GM23338 (cell line): ENCODE results near the gene SMAP2. TPM values are rescaled to one million over a fixed set of nuclear protein-coding genes. Genes with fewer than 3 reads are reported as not detected.

Source experiments
- ATAC-seq: fragments of 200-7000 bp; cut with Tn5 transposase; 3 replicates; pipeline ENCODE4 v1.9.1; 2020
- DNase-seq: peaks from one replicate; pipeline ENCODE4 v3.0.0-alpha.2; 2015; ENCODE audit warnings: low spot score
- H2AFZ ChIP-seq: fragments of 200-600 bp; sonication (generic); 2 replicates; pipeline ENCODE4 v1.8.0; 2016; ENCODE audit warnings: antibody characterized with exemption, mild to moderate bottlenecking, moderate library complexity
- H3F3A ChIP-seq: fragments of 200-600 bp; sonication (generic); replicated peaks from 2 replicates; pipeline ENCODE4 v1.8.0; 2017; ENCODE audit warnings: antibody characterized with exemption, mixed run types, low read depth
- H3K27ac ChIP-seq: fragments of 200-600 bp; sonication (generic); 2 replicates; pipeline ENCODE4 v1.6.1; 2016; ENCODE audit warnings: low read depth
- H3K27me3 ChIP-seq: fragments of 200-600 bp; sonication (generic); 2 replicates; pipeline ENCODE4 v1.8.0; 2016; ENCODE audit warnings: mild to moderate bottlenecking, mixed run types, moderate library complexity; ENCODE audit not compliant: insufficient read depth
- H3K36me3 ChIP-seq: fragments of 200-600 bp; sonication (generic); 2 replicates; pipeline ENCODE4 v1.8.0; 2016; ENCODE audit warnings: mild to moderate bottlenecking; ENCODE audit not compliant: insufficient read depth
- H3K4me1 ChIP-seq: fragments of 200-600 bp; sonication (generic); 2 replicates; pipeline ENCODE4 v1.8.0; 2016; ENCODE audit warnings: mild to moderate bottlenecking, moderate library complexity; ENCODE audit not compliant: insufficient read depth
- H3K4me2 ChIP-seq: fragments of 200-600 bp; sonication (generic); 2 replicates; pipeline ENCODE4 v1.7.1; 2017; ENCODE audit warnings: mixed run types
- H3K4me3 ChIP-seq: fragments of 200-600 bp; sonication (generic); 2 replicates; pipeline ENCODE4 v1.6.1; 2016; ENCODE audit warnings: mixed run types
- H3K79me2 ChIP-seq: fragments of 200-600 bp; sonication (generic); replicated peaks from 2 replicates; pipeline ENCODE4 v1.8.0; 2017; ENCODE audit warnings: mild to moderate bottlenecking; ENCODE audit not compliant: insufficient read depth
- H3K9me2 ChIP-seq: fragments of 200-600 bp; sonication (generic); 2 replicates; pipeline ENCODE4 v1.8.0; 2017; ENCODE audit not compliant: insufficient read depth
- H4K20me1 ChIP-seq: fragments of 200-600 bp; sonication (generic); replicated peaks from 2 replicates; pipeline ENCODE4 v1.8.0; 2017; ENCODE audit warnings: mild to moderate bottlenecking; ENCODE audit not compliant: insufficient read depth
- H3K27ac Mint-ChIP-seq: 2 replicates; pipeline ENCODE4 v1.8.0; 2020; ENCODE audit warnings: inconsistent platforms, mild to moderate bottlenecking, moderate library complexity, mixed read lengths
- H3K27me3 Mint-ChIP-seq: 3 replicates; pipeline ENCODE4 v1.8.0; 2022; ENCODE audit warnings: low read depth, mild to moderate bottlenecking, moderate library complexity, mixed read lengths, inconsistent platforms; ENCODE audit not compliant: insufficient read depth, poor library complexity
- H3K36me3 Mint-ChIP-seq: 3 replicates; pipeline ENCODE4 v1.8.0; 2021; ENCODE audit warnings: low read depth, mild to moderate bottlenecking, inconsistent platforms, moderate library complexity, mixed read lengths
- H3K4me1 Mint-ChIP-seq: 3 replicates; pipeline ENCODE4 v1.8.0; 2020; ENCODE audit warnings: mild to moderate bottlenecking, inconsistent platforms, mixed read lengths
- H3K4me3 Mint-ChIP-seq: 3 replicates; pipeline ENCODE4 v1.8.0; 2021; ENCODE audit warnings: moderate library complexity, mild to moderate bottlenecking, inconsistent platforms, mixed read lengths
- H3K9me3 Mint-ChIP-seq: 3 replicates; pipeline ENCODE4 v1.8.0; 2020; ENCODE audit warnings: moderate library complexity, mild to moderate bottlenecking, inconsistent platforms, mixed read lengths
- CREB1 ChIP-seq: fragments of 250-450 bp; sonication (Bioruptor Pico); IDR thresholded peaks from 2 replicates; pipeline ENCODE4 v1.5.0; 2020; ENCODE audit warnings: low read depth, mild to moderate bottlenecking, moderate library complexity
- EZH2 ChIP-seq: fragments of 200-600 bp; sonication (generic); IDR thresholded peaks from one replicate; pipeline ENCODE4 v1.8.0; 2017; ENCODE audit warnings: antibody characterized with exemption, mild to moderate bottlenecking, low read depth; ENCODE audit not compliant: unreplicated experiment
- EZH2phosphoT487 ChIP-seq: fragments of 200-600 bp; sonication (generic); IDR thresholded peaks from one replicate; pipeline ENCODE4 v1.8.1; 2018; ENCODE audit warnings: antibody characterized with exemption; ENCODE audit not compliant: unreplicated experiment
- JUNB ChIP-seq: IDR thresholded peaks from one replicate; pipeline ENCODE4 v1.6.1; 2016; ENCODE audit warnings: antibody characterized with exemption; ENCODE audit not compliant: unreplicated experiment
- NANOG ChIP-seq: IDR thresholded peaks from 2 replicates; pipeline ENCODE4 v1.6.1; 2016; ENCODE audit warnings: antibody characterized with exemption, borderline replicate concordance
- POLR2AphosphoS5 ChIP-seq: IDR thresholded peaks from 2 replicates; pipeline ENCODE4 v1.6.1; 2016; ENCODE audit warnings: antibody characterized with exemption, low read depth
- STAT1 ChIP-seq: IDR thresholded peaks from one replicate; pipeline ENCODE4 v1.6.1; 2016; ENCODE audit warnings: antibody characterized with exemption; ENCODE audit not compliant: unreplicated experiment
- ZNF114 ChIP-seq: fragments of 250-450 bp; sonication (Bioruptor Pico); IDR thresholded peaks from 2 replicates; pipeline ENCODE4 v1.5.0; 2020; ENCODE audit warnings: mild to moderate bottlenecking, moderate library complexity
- ZNF331 ChIP-seq: fragments of 250-450 bp; sonication (Bioruptor Pico); IDR thresholded peaks from 2 replicates; pipeline ENCODE4 v1.5.0; 2020; ENCODE audit warnings: low read depth, mild to moderate bottlenecking, moderate library complexity
- polyA plus RNA-seq: library from polyadenylated mRNA; unstranded; fragments of >200 nt; fragmentation: Nextera tagmentation; extraction: Ambion mirVana; gene quantifications from 2 replicates; pipeline ENCODE4 v1.2.1, GENCODE V29; 2016
- total RNA-seq: library from RNA; depleted of rRNA; stranded (reverse); fragments of >200 nt; shearing (Covaris generic); gene quantifications from 2 replicates; pipeline ENCODE4 v1.2.3, GENCODE V29; 2014
- TF ChIP-seq, protein P1 (sequence below): IDR thresholded peaks from one replicate; pipeline ENCODE4 v1.6.1; 2018; ENCODE audit warnings: antibody characterized with exemption; ENCODE audit not compliant: unreplicated experiment
- TF ChIP-seq, protein P2 (sequence below): fragments of 250-450 bp; sonication (Bioruptor Pico); IDR thresholded peaks from 2 replicates; pipeline ENCODE4 v1.5.0; 2020; ENCODE audit warnings: mild to moderate bottlenecking, moderate library complexity
- TF ChIP-seq, protein P3 (sequence below), 2 experiments: fragments of 200-600 bp in 1 of 2; sonication (generic) in 1 of 2; conservative IDR thresholded peaks; 2 replicates each; pipeline versions ENCODE4 v1.5.1 to v1.6.1; 2016 to 2017; ENCODE audit warnings: antibody characterized with exemption in 2 of 2, low read depth in 2 of 2, mild to moderate bottlenecking in 2 of 2, moderate library complexity in 1 of 2
- TF ChIP-seq, protein P4 (sequence below): IDR thresholded peaks from 2 replicates; pipeline ENCODE4 v1.6.1; 2016; ENCODE audit warnings: antibody characterized with exemption

SMAP2 gene
- total and polyA plus RNA-seq, 2 experiments from 2014 or later, result 2.9 to 4.8 TPM

DNA sequence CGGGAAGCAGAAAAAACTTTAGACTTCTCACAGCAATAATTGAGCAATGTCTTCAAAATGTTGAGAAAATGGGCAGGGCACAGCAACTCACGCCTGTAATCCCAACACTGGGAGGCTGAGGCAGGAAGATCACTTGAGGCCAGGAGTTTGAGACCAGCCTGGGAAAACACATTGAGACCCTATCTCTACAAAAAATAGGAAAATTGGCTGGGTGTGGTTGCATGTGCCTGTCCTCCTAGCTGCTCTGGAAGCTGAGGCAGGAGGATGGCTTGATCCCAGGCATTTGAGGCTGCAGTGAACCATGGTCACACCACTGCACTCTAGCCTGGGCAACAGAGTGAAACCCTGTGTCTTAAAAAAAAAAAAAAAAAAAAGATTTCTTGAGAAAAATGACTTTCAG lies 95.8 kb downstream of the SMAP2 start:
- Histone ChIP-seq H3K4me2 (no peak overlapping the region), H4K20me1 (no peaks in the 10 kb centered on the region), H3K4me3 (no peak overlapping the region), H3K27me3 (no peaks in the 10 kb centered on the region), H3K9me2 (no peaks in the 10 kb centered on the region), H3K27ac (no peak overlapping the region), H3F3A (no peaks in the 10 kb centered on the region), H2AFZ (no peak overlapping the region), H3K4me1 (no peaks in the 10 kb centered on the region), H3K79me2 (no peaks in the 10 kb centered on the region), H3K36me3 (peaks cover 29% of the 10 kb centered on the region; the same call in 1 of the 2 replicates)
- no peak for DNase-seq
- TF ChIP-seq, protein P1, sequence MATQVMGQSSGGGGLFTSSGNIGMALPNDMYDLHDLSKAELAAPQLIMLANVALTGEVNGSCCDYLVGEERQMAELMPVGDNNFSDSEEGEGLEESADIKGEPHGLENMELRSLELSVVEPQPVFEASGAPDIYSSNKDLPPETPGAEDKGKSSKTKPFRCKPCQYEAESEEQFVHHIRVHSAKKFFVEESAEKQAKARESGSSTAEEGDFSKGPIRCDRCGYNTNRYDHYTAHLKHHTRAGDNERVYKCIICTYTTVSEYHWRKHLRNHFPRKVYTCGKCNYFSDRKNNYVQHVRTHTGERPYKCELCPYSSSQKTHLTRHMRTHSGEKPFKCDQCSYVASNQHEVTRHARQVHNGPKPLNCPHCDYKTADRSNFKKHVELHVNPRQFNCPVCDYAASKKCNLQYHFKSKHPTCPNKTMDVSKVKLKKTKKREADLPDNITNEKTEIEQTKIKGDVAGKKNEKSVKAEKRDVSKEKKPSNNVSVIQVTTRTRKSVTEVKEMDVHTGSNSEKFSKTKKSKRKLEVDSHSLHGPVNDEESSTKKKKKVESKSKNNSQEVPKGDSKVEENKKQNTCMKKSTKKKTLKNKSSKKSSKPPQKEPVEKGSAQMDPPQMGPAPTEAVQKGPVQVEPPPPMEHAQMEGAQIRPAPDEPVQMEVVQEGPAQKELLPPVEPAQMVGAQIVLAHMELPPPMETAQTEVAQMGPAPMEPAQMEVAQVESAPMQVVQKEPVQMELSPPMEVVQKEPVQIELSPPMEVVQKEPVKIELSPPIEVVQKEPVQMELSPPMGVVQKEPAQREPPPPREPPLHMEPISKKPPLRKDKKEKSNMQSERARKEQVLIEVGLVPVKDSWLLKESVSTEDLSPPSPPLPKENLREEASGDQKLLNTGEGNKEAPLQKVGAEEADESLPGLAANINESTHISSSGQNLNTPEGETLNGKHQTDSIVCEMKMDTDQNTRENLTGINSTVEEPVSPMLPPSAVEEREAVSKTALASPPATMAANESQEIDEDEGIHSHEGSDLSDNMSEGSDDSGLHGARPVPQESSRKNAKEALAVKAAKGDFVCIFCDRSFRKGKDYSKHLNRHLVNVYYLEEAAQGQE, result no peak
- TF ChIP-seq CREB1 (CRISPR knock-in tag) (no peak), POLR2AphosphoS5 (no peak), EZH2 (no peak), ZNF331 (CRISPR knock-in tag) (no peak), STAT1 (no peak), EZH2phosphoT487 (no peak), JUNB (no peak), ZNF114 (no peak), NANOG (no peak)
- TF ChIP-seq, protein P2, sequence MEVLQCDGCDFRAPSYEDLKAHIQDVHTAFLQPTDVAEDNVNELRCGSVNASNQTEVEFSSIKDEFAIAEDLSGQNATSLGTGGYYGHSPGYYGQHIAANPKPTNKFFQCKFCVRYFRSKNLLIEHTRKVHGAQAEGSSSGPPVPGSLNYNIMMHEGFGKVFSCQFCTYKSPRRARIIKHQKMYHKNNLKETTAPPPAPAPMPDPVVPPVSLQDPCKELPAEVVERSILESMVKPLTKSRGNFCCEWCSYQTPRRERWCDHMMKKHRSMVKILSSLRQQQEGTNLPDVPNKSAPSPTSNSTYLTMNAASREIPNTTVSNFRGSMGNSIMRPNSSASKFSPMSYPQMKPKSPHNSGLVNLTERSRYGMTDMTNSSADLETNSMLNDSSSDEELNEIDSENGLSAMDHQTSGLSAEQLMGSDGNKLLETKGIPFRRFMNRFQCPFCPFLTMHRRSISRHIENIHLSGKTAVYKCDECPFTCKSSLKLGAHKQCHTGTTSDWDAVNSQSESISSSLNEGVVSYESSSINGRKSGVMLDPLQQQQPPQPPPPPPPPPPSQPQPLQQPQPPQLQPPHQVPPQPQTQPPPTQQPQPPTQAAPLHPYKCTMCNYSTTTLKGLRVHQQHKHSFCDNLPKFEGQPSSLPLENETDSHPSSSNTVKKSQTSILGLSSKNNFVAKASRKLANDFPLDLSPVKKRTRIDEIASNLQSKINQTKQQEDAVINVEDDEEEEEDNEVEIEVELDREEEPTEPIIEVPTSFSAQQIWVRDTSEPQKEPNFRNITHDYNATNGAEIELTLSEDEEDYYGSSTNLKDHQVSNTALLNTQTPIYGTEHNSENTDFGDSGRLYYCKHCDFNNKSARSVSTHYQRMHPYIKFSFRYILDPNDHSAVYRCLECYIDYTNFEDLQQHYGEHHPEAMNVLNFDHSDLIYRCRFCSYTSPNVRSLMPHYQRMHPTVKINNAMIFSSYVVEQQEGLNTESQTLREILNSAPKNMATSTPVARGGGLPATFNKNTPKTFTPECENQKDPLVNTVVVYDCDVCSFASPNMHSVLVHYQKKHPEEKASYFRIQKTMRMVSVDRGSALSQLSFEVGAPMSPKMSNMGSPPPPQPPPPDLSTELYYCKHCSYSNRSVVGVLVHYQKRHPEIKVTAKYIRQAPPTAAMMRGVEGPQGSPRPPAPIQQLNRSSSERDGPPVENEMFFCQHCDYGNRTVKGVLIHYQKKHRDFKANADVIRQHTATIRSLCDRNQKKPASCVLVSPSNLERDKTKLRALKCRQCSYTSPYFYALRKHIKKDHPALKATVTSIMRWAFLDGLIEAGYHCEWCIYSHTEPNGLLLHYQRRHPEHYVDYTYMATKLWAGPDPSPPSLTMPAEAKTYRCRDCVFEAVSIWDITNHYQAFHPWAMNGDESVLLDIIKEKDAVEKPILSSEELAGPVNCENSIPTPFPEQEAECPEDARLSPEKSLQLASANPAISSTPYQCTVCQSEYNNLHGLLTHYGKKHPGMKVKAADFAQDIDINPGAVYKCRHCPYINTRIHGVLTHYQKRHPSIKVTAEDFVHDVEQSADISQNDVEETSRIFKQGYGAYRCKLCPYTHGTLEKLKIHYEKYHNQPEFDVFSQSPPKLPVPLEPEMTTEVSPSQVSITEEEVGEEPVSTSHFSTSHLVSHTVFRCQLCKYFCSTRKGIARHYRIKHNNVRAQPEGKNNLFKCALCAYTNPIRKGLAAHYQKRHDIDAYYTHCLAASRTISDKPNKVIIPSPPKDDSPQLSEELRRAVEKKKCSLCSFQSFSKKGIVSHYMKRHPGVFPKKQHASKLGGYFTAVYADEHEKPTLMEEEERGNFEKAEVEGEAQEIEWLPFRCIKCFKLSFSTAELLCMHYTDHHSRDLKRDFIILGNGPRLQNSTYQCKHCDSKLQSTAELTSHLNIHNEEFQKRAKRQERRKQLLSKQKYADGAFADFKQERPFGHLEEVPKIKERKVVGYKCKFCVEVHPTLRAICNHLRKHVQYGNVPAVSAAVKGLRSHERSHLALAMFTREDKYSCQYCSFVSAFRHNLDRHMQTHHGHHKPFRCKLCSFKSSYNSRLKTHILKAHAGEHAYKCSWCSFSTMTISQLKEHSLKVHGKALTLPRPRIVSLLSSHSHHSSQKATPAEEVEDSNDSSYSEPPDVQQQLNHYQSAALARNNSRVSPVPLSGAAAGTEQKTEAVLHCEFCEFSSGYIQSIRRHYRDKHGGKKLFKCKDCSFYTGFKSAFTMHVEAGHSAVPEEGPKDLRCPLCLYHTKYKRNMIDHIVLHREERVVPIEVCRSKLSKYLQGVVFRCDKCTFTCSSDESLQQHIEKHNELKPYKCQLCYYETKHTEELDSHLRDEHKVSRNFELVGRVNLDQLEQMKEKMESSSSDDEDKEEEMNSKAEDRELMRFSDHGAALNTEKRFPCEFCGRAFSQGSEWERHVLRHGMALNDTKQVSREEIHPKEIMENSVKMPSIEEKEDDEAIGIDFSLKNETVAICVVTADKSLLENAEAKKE (CRISPR knock-in tag), result no peak
- TF ChIP-seq, protein P3, sequence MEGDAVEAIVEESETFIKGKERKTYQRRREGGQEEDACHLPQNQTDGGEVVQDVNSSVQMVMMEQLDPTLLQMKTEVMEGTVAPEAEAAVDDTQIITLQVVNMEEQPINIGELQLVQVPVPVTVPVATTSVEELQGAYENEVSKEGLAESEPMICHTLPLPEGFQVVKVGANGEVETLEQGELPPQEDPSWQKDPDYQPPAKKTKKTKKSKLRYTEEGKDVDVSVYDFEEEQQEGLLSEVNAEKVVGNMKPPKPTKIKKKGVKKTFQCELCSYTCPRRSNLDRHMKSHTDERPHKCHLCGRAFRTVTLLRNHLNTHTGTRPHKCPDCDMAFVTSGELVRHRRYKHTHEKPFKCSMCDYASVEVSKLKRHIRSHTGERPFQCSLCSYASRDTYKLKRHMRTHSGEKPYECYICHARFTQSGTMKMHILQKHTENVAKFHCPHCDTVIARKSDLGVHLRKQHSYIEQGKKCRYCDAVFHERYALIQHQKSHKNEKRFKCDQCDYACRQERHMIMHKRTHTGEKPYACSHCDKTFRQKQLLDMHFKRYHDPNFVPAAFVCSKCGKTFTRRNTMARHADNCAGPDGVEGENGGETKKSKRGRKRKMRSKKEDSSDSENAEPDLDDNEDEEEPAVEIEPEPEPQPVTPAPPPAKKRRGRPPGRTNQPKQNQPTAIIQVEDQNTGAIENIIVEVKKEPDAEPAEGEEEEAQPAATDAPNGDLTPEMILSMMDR (conservative IDR thresholded peaks at IDR 0.05; ENCODE audit: low read depth in 2 of 2), result no peak
- TF ChIP-seq, protein P4, sequence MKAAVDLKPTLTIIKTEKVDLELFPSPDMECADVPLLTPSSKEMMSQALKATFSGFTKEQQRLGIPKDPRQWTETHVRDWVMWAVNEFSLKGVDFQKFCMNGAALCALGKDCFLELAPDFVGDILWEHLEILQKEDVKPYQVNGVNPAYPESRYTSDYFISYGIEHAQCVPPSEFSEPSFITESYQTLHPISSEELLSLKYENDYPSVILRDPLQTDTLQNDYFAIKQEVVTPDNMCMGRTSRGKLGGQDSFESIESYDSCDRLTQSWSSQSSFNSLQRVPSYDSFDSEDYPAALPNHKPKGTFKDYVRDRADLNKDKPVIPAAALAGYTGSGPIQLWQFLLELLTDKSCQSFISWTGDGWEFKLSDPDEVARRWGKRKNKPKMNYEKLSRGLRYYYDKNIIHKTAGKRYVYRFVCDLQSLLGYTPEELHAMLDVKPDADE, result no peak
- H3K36me3 Mint-ChIP-seq, result peaks cover 64% of the 10 kb centered on the region
- no peak overlapping the region for H3K4me3 Mint-ChIP-seq
- H3K9me3 Mint-ChIP-seq, result peaks cover 95% of the 10 kb centered on the region
- ATAC-seq, result no peak
- peaks cover 8% of the 10 kb centered on the region for H3K27me3 Mint-ChIP-seq
- no peak overlapping the region for H3K27ac Mint-ChIP-seq
- H3K4me1 Mint-ChIP-seq, result no peaks in the 10 kb centered on the region
